ENCODE data around the gene TBXAS1. TPM values are rescaled to one million over a fixed set of nuclear protein-coding genes. Genes with fewer than 3 reads are reported as not detected.

The TBXAS1 gene
- total RNA-seq, 1 donor from 2014 or later: 20.0 TPM

DNA sequence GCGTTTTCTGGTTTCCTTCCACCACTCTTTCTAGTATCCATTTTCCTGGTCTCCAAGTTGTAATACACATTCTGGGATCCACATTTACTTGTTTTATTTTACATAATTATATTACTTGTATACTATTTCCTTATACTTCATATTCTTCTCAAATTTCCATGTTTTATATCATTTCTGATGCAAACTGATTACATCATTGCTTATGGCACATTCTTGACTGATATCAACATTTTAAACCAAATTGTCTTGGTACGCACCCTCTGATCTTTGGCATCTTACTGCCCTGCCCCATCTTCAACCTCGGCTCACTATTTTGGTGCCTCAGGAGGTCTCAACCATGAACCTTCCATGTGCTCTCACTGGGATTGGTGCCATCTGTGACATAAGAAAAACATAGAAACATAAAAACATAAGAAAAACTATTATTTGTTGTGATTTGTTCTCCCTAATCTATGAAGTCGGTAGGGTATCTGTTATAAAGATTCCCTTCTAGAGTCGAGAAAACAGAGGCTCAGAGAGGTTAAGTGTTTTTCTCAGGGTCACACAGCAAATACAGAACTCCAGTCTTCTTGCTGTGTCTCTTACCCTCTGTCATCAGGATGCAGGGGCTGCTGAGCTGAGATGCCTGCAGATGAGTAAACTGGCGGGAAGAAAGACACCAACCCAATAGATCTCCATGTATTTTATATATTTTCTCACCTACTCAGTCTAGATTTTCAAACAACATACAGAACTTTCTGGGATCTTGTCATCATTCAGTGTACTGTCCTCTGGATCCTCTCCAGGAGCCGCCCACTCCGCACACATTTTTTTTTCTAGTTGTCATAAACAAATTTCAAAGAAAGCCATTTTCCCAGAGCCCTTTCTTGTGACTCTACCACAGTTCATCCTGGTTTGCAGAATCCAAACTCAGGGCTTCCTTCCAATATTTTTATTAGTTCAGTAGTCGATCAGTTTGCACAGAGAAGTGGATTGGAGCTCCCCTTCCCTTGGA lies 154.2 kb downstream of the TBXAS1 start:
- TF ChIP-seq, protein P1, sequence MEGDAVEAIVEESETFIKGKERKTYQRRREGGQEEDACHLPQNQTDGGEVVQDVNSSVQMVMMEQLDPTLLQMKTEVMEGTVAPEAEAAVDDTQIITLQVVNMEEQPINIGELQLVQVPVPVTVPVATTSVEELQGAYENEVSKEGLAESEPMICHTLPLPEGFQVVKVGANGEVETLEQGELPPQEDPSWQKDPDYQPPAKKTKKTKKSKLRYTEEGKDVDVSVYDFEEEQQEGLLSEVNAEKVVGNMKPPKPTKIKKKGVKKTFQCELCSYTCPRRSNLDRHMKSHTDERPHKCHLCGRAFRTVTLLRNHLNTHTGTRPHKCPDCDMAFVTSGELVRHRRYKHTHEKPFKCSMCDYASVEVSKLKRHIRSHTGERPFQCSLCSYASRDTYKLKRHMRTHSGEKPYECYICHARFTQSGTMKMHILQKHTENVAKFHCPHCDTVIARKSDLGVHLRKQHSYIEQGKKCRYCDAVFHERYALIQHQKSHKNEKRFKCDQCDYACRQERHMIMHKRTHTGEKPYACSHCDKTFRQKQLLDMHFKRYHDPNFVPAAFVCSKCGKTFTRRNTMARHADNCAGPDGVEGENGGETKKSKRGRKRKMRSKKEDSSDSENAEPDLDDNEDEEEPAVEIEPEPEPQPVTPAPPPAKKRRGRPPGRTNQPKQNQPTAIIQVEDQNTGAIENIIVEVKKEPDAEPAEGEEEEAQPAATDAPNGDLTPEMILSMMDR (conservative IDR thresholded peaks at IDR 0.05; ENCODE audit: low read depth, low read length): no peak
- DNase-seq (ENCODE audit: low read depth): no peak
- no peak overlapping the region for H3K4me3 ChIP-seq (ENCODE audit: low read depth, low read length)

DNA sequence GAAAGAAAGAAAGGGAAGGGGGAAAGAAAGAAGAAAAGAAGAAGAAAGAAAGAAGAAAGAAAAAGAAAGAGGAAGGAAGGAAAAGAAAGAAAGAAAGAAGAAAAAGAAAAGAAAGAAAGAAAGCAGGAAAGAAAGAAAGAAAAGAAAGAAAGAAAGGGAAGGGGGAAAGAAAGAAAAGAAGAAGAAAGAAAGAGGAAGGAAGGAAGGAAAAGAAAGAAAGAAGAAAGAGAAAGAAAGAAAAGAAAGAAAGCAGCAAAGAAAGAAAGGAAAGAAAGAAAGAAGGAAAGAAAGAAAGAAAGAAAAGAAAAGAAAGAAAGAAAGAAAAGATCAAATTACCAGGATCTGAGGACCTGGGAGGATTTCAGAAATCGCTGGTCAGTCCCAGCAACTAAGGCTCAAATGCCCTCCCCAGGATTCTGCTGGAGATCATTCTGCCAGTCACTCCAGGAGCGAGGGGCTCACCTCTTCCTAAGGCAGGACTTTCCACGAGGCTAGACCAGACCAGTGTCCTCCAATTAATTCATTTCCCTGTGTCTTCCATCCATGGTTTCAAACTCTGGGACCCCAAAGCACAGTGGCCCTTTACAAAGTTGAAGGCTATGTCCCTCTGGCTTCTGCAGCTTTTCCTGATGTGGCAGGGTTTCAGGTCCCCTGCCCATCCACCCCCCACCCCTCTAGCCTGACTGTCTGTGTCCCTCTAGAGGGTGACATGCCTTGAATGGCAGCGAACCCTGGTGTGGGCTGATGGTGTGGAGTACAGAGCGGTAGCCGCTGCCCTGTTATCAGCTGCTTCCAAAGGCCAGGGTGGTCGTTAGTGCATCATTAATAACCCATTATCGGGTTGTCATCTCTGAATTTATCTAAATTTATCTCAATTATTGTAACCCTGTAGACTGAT lies 155.8 kb downstream of the TBXAS1 start:
- TF ChIP-seq, protein P1 (conservative IDR thresholded peaks at IDR 0.05; ENCODE audit: low read depth, low read length): no peak
- no peak for DNase-seq (ENCODE audit: low read depth)
- no peak overlapping the region for H3K4me3 ChIP-seq (ENCODE audit: low read depth, low read length)

DNA sequence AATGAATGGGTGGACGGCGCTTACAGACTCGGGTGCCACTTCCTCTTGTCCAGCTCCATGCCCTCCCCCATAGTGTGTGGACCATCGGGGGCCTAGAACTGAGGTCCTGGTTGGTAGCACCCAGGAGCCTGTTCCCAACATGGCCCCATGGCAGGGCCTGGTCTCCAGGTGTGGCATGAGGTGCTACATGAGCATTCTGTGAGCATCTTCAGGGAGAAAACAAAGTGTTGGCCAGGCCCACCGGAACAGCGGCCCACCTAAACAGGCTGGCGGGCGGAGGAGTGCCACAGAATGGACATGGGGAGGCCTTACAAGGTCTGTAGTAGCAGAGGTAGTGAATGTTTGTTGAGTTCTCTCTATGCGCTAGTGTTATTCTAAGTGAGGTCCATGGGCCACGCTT lies 156.7 kb downstream of the TBXAS1 start:
- TF ChIP-seq, protein P1 (conservative IDR thresholded peaks at IDR 0.05; ENCODE audit: low read depth, low read length): no peak
- no peak for DNase-seq (ENCODE audit: low read depth)
- H3K4me3 ChIP-seq (ENCODE audit: low read depth, low read length): no peak overlapping the region

DNA sequence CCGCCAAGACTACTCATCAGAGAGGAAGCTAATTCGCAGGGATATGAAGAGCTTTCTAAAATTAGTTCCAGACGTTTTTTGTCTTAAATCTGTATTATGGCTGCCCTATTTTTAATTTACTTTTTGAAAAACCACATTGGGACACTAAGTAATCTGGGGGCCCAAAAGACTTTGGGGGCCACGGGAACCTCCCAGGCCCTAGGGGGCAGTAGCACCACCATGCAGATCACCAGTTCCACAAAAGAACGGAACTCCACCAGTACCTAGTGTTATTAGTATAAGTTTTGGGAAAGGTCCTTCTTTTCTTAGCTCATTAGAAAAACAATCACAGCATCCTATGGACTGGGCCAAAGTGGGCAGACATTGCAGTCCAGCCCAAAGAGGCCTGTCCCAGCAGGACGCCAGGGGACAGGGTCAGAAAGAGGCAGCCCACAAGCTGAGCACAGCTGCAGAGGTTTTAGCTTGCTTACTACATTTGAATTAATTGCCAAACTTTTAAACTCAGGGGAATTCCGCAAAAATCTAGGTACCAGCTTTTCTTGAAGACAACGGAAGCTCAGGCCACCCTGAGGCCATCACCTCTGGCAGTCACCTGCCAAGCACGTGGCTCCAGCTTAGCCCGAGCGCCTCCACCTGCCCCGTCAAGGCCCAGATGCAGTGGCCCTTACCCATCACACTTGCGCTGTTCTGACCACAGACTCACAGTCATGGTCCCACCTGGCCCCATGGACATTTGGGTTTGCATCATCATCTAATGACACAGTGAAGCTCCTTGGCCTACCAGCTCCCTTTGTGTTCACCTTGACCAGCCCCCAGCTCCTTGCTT lies 158.8 kb downstream of the TBXAS1 start:
- no peak for DNase-seq (ENCODE audit: low read depth)
- TF ChIP-seq, protein P1 (conservative IDR thresholded peaks at IDR 0.05; ENCODE audit: low read depth, low read length): no peak
- H3K4me3 ChIP-seq (ENCODE audit: low read depth, low read length): no peak overlapping the region

DNA sequence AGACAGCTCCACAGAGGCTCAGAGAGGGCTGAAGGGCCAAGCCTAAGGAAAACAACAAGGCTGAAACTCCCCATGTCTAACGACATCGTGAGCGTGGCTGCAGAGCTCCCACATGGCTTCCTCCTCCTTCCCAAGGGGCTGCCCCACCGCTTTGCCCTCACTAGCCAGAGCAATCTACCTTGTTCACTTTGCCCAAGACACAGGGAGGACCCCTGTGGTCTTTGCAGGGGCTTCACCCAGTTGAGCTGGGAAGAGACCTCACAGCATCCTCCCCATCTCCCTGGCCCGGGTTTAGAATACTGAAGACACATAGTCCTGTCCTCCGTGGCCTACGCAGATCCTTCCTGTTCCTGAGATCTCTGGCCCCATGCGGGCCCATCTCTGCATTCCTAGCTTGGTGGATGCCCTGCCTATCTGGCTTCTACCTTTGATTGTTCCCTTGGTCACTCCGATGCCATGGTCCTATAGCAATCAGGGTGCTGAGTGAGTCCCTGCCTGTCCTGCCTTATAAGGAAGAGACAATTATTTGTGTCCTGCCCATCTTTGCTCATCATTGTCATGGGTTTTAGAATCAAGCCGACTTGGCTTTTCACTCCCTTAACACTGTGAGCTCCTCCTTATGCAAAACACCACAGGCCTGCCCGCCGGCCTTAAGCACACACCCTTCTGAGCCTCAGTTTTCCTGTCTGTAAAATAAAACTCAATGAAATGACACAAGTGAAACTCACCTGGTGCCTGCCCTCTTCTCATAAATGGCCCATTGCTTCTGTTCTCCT lies 160.5 kb downstream of the TBXAS1 start:
- TF ChIP-seq, protein P1 (conservative IDR thresholded peaks at IDR 0.05; ENCODE audit: low read depth, low read length): no peak
- DNase-seq (ENCODE audit: low read depth): no peak
- no peak overlapping the region for H3K4me3 ChIP-seq (ENCODE audit: low read depth, low read length)

DNA sequence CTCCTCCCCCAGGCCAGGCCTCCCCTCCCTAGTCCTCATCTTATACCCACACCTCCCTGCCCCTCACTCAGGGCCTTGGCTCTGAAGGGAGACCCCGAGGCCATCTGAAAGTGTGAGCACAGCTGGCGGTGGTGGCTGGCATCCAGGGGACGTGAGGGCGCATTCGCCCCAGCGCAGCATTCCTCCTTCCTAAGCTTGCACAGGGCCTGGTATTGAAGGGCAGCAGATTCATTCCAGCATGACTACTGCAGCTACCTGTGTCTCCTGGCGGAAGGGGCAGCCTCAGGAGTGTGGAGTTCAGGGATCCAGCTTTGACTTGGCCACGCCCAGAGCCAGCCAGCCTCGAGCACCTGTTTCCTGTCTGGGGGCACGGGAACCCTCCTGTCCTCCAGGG lies 161.1 kb downstream of the TBXAS1 start:
- TF ChIP-seq, protein P1 (conservative IDR thresholded peaks at IDR 0.05; ENCODE audit: low read depth, low read length): no peak
- H3K4me3 ChIP-seq (ENCODE audit: low read depth, low read length): no peak overlapping the region
- DNase-seq (ENCODE audit: low read depth): no peak
